Mesothelial cell of epicardium (in vitro differentiated cells): ENCODE results near the gene SMIM43. TPM values are rescaled to one million over a fixed set of nuclear protein-coding genes. Genes with fewer than 3 reads are reported as not detected.

Experiments
- DNase-seq, 2 experiments: peaks; one replicate each; pipeline ENCODE4 v3.0.0; 2021; ENCODE audit warnings: low spot score in 2 of 2; ENCODE audit not compliant: unreplicated experiment in 2 of 2
- H3K27ac Mint-ChIP-seq: 2 replicates; pipeline ENCODE4 v1.8.0; 2021; ENCODE audit warnings: mixed read lengths
- H3K27me3 Mint-ChIP-seq: 2 replicates; pipeline ENCODE4 v1.8.0; 2021; ENCODE audit warnings: low read depth, mixed read lengths
- H3K36me3 Mint-ChIP-seq: 2 replicates; pipeline ENCODE4 v1.8.0; 2021; ENCODE audit warnings: mixed read lengths
- H3K4me1 Mint-ChIP-seq: 2 replicates; pipeline ENCODE4 v1.8.0; 2021; ENCODE audit warnings: mixed read lengths
- H3K4me3 Mint-ChIP-seq: 2 replicates; pipeline ENCODE4 v1.8.0; 2021; ENCODE audit warnings: mild to moderate bottlenecking, moderate library complexity, mixed read lengths
- H3K9me3 Mint-ChIP-seq: 2 replicates; pipeline ENCODE4 v1.8.0; 2021; ENCODE audit warnings: mixed read lengths
- total RNA-seq: library from RNA; stranded (reverse); gene quantifications from 3 replicates; pipeline ENCODE4 v1.2.1, GENCODE V29; 2021
- TF ChIP-seq, protein P1 (sequence below): fragments of 200-600 bp; sonication (generic); IDR thresholded peaks from one replicate; pipeline ENCODE4 v1.5.0; 2021; ENCODE audit warnings: antibody characterized with exemption; ENCODE audit not compliant: unreplicated experiment

The SMIM43 gene
- total RNA-seq, 1 donor from 2014 or later = not detected

- no peaks in the 10 kb centered on the region for H3K36me3 Mint-ChIP-seq
- no peak overlapping the region for H3K27ac Mint-ChIP-seq
- no peak for DNase-seq
- H3K4me1 Mint-ChIP-seq = peaks cover 4% of the 10 kb centered on the region
- H3K27me3 Mint-ChIP-seq = peaks cover 59% of the 10 kb centered on the region
- TF ChIP-seq, protein P1, sequence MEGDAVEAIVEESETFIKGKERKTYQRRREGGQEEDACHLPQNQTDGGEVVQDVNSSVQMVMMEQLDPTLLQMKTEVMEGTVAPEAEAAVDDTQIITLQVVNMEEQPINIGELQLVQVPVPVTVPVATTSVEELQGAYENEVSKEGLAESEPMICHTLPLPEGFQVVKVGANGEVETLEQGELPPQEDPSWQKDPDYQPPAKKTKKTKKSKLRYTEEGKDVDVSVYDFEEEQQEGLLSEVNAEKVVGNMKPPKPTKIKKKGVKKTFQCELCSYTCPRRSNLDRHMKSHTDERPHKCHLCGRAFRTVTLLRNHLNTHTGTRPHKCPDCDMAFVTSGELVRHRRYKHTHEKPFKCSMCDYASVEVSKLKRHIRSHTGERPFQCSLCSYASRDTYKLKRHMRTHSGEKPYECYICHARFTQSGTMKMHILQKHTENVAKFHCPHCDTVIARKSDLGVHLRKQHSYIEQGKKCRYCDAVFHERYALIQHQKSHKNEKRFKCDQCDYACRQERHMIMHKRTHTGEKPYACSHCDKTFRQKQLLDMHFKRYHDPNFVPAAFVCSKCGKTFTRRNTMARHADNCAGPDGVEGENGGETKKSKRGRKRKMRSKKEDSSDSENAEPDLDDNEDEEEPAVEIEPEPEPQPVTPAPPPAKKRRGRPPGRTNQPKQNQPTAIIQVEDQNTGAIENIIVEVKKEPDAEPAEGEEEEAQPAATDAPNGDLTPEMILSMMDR = no peak
- H3K4me3 Mint-ChIP-seq = no peak overlapping the region
- H3K9me3 Mint-ChIP-seq = no peaks in the 10 kb centered on the region
Measured at GRCh38 chr4:121789455-121789854, 24.5 kb upstream of the SMIM43 start.

DNA sequence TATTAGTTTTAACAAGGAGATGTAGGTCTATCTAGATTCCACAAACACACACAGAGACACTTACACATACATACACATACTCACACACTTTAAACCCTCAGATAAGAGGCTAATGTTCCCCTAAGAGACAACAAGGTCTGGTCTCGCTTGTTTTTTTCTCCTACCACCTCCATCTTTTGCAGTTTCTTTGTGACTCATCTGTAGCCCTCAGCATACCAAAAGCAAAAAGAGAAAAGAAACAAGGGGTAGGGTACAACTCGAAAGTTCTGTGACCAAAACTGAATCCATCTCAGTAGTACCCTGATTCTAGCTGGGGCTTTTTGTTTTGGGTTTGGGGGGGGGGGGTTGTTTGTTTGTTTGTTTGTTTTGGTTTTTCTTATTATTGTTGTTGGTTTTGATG lies 23.9 kb upstream of the SMIM43 start:
- Mint-ChIP-seq H3K36me3 (no peaks in the 10 kb centered on the region), H3K27me3 (peaks cover 61% of the 10 kb centered on the region), H3K4me1 (no peaks in the 10 kb centered on the region), H3K4me3 (no peak overlapping the region), H3K27ac (no peak overlapping the region), H3K9me3 (peaks cover under 1% of the 10 kb centered on the region)
- no peak for DNase-seq
- TF ChIP-seq, protein P1 = no peak

DNA sequence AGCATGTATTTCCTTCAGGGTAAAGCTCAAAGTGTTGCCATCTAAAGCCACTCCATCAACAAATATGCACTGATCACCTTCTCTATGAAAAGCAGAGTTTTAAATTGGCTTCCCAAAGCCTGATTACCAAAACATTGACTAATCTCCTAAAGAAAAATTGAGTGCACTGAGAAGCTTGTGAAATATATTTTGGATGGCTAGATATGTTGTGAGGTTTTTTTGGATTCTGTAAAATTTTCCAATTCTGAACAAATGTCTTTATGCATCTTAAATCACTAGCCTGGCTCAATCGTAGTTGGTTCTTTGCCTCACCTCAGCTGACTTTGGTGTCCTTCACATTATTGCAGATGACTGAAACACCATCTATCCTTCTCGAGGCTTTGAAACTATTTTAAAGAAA lies 21.3 kb upstream of the SMIM43 start:
- no peak overlapping the region for H3K27ac Mint-ChIP-seq
- H3K36me3 Mint-ChIP-seq = no peaks in the 10 kb centered on the region
- TF ChIP-seq, protein P1 = no peak
- H3K9me3 Mint-ChIP-seq = peaks cover 8% of the 10 kb centered on the region
- DNase-seq = no peak
- no peak overlapping the region for H3K4me3 Mint-ChIP-seq
- H3K27me3 Mint-ChIP-seq = peaks cover 64% of the 10 kb centered on the region
- no peaks in the 10 kb centered on the region for H3K4me1 Mint-ChIP-seq

DNA sequence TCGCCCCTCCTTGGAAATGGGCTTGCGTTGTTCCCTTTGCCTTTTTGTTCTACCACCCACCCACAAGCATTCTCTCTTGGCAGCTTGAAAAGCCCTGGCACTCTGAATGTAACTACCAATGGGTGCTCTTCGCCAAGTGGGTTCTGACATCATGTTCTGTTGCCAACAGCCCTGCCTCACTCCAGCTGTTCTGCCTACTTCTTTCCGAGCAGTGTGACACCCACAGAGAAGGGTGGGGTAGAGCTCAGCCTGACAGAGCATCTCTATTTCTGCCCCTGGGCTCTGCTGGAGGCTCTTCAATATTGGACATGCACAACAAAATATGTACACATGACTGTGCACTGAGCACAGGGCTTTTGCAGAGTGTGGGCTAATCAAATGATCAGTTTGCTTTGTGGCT lies 20.5 kb upstream of the SMIM43 start:
- Mint-ChIP-seq H3K36me3 (no peaks in the 10 kb centered on the region), H3K27ac (no peak overlapping the region), H3K4me1 (no peaks in the 10 kb centered on the region), H3K9me3 (peaks cover 8% of the 10 kb centered on the region), H3K4me3 (no peak overlapping the region), H3K27me3 (peaks cover 63% of the 10 kb centered on the region)
- no peak for DNase-seq
- TF ChIP-seq, protein P1 = no peak

- Mint-ChIP-seq H3K36me3 (no peaks in the 10 kb centered on the region), H3K4me1 (no peaks in the 10 kb centered on the region), H3K9me3 (peaks cover 8% of the 10 kb centered on the region), H3K4me3 (no peak overlapping the region), H3K27ac (no peak overlapping the region), H3K27me3 (peaks cover 62% of the 10 kb centered on the region)
- TF ChIP-seq, protein P1 = no peak
- DNase-seq = no peak
Measured at GRCh38 chr4:121784975-121785374, 20.0 kb upstream of the SMIM43 start.

GRCh38 chr4:121784401-121784800 lies 19.4 kb upstream of the SMIM43 start:
- H3K27ac Mint-ChIP-seq = no peak overlapping the region
- TF ChIP-seq, protein P1 = no peak
- H3K4me3 Mint-ChIP-seq = no peak overlapping the region
- H3K4me1 Mint-ChIP-seq = no peaks in the 10 kb centered on the region
- H3K36me3 Mint-ChIP-seq = no peaks in the 10 kb centered on the region
- peaks cover 60% of the 10 kb centered on the region for H3K27me3 Mint-ChIP-seq
- H3K9me3 Mint-ChIP-seq = peaks cover 8% of the 10 kb centered on the region
- DNase-seq = no peak
